Osteoblast (primary cell): ENCODE results near the gene CASKIN1. TPM values are rescaled to one million over a fixed set of nuclear protein-coding genes. Genes with fewer than 3 reads are reported as not detected.

Experiments used
- DNase-seq: peaks from one replicate; pipeline ENCODE4 v3.0.0; 2011; ENCODE audit warnings: low spot score, mixed read lengths; ENCODE audit not compliant: insufficient read length; ENCODE audit errors: missing footprints
- H2AFZ ChIP-seq: 2 replicates; pipeline ENCODE4 v1.6.0; 2011; ENCODE audit warnings: mild to moderate bottlenecking, low read length
- H3K27ac ChIP-seq: 2 replicates; pipeline ENCODE4 v1.5.1; 2011; ENCODE audit warnings: mild to moderate bottlenecking, low read depth, low read length, moderate library complexity
- H3K27me3 ChIP-seq: 2 replicates; pipeline ENCODE4 v1.6.0; 2012; ENCODE audit warnings: mild to moderate bottlenecking, control low read depth, inconsistent platforms, low read length, moderate library complexity; ENCODE audit not compliant: insufficient read depth
- H3K36me3 ChIP-seq: 2 replicates; pipeline ENCODE4 v1.5.1; 2011; ENCODE audit warnings: mild to moderate bottlenecking, low read length, control low read depth, moderate library complexity; ENCODE audit not compliant: insufficient read depth
- H3K4me1 ChIP-seq: 2 replicates; pipeline ENCODE4 v1.5.1; 2011; ENCODE audit warnings: mild to moderate bottlenecking, low read length, control low read depth, moderate library complexity; ENCODE audit not compliant: insufficient read depth
- H3K4me2 ChIP-seq: 2 replicates; pipeline ENCODE4 v1.6.0; 2011; ENCODE audit warnings: mild to moderate bottlenecking, low read length; ENCODE audit not compliant: insufficient read depth
- H3K4me3 ChIP-seq: fragments of 200-600 bp; sonication (generic); 3 replicates; pipeline ENCODE4 v1.5.1; 2012; ENCODE audit warnings: mild to moderate bottlenecking, low read length, inconsistent platforms; ENCODE audit not compliant: insufficient read depth
- H3K79me2 ChIP-seq: 2 replicates; pipeline ENCODE4 v1.6.0; 2012; ENCODE audit warnings: mild to moderate bottlenecking, low read length, control low read depth, inconsistent platforms; ENCODE audit not compliant: insufficient read depth
- H3K9me3 ChIP-seq: 2 replicates; pipeline ENCODE4 v1.5.1; 2011; ENCODE audit warnings: low read depth, low read length, control low read depth
- H4K20me1 ChIP-seq: 2 replicates; pipeline ENCODE4 v1.6.0; 2012; ENCODE audit warnings: mild to moderate bottlenecking, low read length, control low read depth; ENCODE audit not compliant: insufficient read depth
- CTCF ChIP-seq: IDR thresholded peaks from 2 replicates; pipeline ENCODE4 v1.5.1; 2011; ENCODE audit warnings: mild to moderate bottlenecking, low read depth, low read length, moderate library complexity; ENCODE audit errors: extremely low read depth
- total RNA-seq: library from RNA; depleted of rRNA; stranded (reverse); fragments of >200 nt; gene quantifications from 2 replicates; pipeline ENCODE4 v1.2.3, GENCODE V29; 2012

Gene CASKIN1
- total RNA-seq, 1 donor, result not detected

- Histone ChIP-seq H3K4me2 (no peak overlapping the region), H3K79me2 (peaks cover 2% of the 10 kb centered on the region), H2AFZ (no peak overlapping the region), H3K27ac (no peak overlapping the region), H3K27me3 (no peaks in the 10 kb centered on the region), H4K20me1 (peaks cover 11% of the 10 kb centered on the region), H3K9me3 (no peaks in the 10 kb centered on the region), H3K4me3 (no peak overlapping the region), H3K4me1 (no peaks in the 10 kb centered on the region), H3K36me3 (peaks cover 44% of the 10 kb centered on the region)
- no peak for DNase-seq
- no peak for TF ChIP-seq CTCF
Observed at GRCh38 chr16:2173366-2173765, 23.0 kb downstream of the CASKIN1 start.

DNA sequence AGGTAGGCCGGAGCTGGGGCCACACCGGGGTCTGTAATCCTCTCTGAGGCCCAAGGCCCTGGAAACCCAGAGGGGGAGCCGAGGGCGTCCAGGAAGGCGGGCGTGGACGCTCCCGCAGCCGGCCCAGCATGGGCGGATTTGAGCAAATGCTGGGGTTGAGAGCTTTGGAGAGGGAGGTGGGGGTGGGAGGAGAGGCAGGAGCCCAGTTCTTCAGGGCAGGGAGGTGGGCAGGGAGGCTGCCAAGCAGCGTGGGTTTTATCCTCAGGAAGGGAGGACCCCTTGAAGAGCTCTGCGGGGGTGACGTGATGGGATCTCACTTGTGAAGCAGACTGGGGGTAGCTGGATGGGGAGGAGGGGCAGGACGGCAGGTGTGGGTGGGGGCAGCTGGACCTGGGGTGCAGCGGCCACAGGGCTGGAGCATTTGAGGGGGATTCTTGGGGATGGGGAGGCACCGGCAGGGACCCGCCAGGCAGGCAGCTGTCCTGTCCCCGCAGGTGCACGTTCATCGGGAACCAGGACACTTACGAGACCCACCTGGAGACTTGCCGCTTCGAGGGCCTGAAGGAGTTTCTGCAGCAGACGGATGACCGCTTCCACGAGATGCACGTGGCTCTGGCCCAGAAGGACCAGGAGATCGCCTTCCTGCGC, 23.6 kb downstream of the CASKIN1 start:
- Histone ChIP-seq H3K27me3 (no peaks in the 10 kb centered on the region), H2AFZ (no peak overlapping the region), H3K4me2 (no peak overlapping the region), H3K4me3 (no peak overlapping the region), H3K36me3 (peaks cover 47% of the 10 kb centered on the region), H3K79me2 (peaks cover 6% of the 10 kb centered on the region), H3K27ac (no peak overlapping the region), H3K4me1 (no peaks in the 10 kb centered on the region), H4K20me1 (peaks cover 11% of the 10 kb centered on the region), H3K9me3 (no peaks in the 10 kb centered on the region)
- no peak for DNase-seq
- no peak for TF ChIP-seq CTCF

DNA sequence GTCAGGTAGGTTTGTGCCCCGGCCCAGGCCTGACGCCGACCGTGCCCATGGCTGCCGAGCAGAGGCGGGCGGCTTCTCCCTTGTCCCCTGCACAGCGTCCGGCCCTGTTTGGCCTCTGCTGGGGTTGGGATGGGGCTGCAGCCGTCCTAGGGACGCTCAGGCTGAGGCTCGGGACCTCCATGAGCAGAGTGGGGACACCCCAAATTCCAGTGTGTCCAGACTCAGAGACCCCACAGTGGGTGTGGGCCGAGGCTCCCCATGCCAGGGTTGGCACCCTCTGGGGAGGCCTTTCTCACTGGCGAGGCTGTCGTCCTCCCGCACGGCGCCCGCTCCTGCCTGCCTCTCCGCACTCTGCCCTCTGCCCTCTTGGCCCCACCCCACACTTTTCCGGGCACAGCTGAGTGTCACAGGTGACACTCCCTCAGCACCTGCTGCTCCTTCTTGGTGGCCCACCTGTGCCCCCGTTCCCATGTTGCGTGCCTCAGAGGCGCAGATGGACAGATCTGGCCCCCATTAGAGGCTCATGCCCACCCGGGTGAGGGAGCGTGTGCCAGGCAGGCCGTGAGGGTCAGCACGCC, 24.7 kb downstream of the CASKIN1 start:
- no peaks in the 10 kb centered on the region for H3K27me3 ChIP-seq

More for the DNA sequence above, 24.7 kb downstream of the CASKIN1 start:
- no peaks in the 10 kb centered on the region for H3K9me3 ChIP-seq
- no peaks in the 10 kb centered on the region for H3K4me1 ChIP-seq
- no peak overlapping the region for H2AFZ ChIP-seq
- no peak overlapping the region for H3K27ac ChIP-seq
- H3K4me3 ChIP-seq, result no peak overlapping the region
- peaks cover 17% of the 10 kb centered on the region for H3K79me2 ChIP-seq
- peaks cover 39% of the 10 kb centered on the region for H3K36me3 ChIP-seq
- TF ChIP-seq CTCF, result no peak
- no peak for DNase-seq
- H3K4me2 ChIP-seq, result no peak overlapping the region
- H4K20me1 ChIP-seq, result peaks cover 14% of the 10 kb centered on the region
